CD4-positive, alpha-beta T cell treated with Interleukin-6 for 4 hours (primary cell): ENCODE data around the gene NUDT14.

Source experiments
- DNase-seq: peaks from one replicate; pipeline ENCODE4 v3.0.0-alpha.2; 2020; ENCODE audit warnings: mixed read lengths

The NUDT14 gene

DNA sequence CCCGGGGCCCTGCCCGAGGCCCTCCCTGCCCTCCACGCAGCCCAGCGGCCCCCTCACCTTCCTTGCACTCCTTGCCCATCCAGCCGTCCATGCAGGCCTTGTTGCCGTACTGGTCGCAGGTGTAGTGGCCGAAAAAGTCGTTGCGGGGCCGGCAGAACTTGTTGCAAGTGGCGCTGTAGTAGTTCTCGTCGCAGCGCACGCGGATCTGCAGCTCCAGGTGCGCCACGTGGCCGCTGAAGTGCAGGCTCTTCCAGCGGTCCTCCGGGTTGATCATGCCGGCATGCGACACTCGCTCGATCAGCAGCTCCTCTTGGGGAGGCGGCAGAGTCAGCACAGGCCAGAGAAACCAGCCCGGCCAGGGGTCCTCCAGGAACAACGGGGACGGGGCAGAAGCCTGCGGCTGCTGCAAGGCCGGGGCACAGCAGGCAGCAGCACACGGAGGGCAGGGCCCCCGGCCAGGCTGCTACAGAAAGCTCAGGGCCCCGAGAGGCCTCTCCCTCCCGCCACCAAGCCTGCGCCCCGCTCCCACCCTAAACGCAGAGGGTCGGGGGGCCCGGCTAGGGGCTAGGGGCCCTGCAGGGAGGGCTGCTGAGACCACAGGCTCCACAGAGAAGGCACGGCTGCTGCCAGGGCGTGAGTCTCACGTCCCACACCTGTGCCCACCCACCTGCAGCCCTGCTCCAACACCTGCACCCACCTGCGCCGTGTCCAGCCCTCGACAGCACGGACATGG lies 25.3 kb downstream of the NUDT14 start:
- DNase-seq, result no peak

DNA sequence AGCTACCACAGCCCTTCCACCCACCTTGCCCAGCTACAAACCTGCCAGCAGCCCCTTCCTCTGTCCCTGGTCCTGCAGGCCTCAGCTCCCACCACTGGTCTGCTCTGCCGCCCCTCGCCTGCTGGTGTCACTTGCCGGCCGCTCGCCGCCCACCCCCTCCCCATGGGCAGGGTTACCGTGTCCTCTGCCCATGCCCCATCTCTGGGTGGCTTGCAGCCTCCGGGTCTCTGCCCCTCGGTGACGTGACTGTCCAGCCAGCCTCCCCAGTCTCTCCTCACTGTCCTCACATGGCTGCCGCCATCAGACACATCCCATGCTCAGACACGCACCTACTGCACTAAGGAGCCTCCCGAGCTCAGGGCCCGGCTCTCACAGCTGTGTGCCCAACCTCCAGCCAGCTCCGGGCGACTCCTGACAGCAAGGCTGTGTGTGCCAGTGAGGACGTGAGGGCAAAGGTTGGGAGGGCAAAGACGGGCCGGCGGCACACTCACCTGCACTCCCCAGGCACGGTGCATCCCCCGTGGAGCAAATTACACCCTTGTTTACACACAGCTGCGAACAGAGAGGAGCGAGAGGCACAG lies 26.0 kb downstream of the NUDT14 start:
- DNase-seq, result no peak

DNA sequence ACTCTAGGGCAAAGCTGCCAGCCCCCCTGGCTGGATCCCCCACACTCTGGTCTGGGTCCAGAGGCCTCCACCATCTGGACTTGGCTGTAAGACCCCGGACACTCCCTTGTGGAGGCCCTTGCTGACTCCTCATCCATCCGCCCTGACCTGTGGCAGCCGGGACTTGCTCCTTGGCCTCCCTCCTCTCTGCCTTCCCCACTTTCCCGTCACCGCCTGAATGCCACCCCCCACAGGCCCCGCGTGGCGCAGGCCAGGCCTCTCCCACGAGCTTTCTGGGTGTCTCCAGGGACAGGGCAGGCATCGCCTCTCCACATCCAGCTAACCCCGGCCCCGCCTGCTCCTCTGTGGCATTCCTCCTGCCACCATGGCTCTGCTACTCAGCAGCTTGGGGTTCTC lies 26.6 kb downstream of the NUDT14 start:
- no peak for DNase-seq

DNA sequence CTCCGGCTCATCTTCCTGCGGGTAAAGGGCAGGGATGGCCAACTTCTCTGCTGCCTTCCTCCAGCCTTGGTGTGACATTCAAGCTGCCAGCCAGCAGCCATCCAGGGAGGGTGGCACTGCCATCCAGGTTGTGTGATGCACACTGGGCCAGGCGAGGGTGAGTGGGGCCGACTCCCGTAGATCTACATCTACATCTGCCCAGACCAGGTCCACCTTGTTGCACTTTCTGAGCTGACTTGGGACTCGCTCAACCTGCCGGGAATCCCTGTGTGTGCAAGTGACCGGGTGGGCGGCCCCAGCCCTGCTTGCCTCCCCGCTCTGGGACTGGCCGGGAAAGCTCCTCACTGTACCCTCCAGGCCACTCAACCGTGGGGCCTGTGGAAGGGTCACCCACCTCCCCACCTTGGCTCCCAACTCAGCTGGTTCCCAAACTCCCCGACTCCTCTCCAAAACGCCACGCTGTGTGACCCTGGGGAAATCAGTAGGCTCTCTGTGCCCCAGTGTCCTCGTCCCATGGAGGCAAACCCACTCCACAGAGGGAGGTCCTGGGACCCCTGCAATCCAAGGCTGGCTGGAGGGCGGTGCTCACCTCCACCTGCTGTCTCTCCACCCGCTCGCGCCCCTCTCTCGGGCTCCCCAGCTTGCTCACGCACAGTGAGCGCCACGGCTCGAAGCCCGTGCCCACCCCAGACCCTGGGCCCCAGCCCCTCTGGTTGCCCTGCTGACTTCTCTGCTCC lies 27.2 kb downstream of the NUDT14 start:
- no peak for DNase-seq

DNA sequence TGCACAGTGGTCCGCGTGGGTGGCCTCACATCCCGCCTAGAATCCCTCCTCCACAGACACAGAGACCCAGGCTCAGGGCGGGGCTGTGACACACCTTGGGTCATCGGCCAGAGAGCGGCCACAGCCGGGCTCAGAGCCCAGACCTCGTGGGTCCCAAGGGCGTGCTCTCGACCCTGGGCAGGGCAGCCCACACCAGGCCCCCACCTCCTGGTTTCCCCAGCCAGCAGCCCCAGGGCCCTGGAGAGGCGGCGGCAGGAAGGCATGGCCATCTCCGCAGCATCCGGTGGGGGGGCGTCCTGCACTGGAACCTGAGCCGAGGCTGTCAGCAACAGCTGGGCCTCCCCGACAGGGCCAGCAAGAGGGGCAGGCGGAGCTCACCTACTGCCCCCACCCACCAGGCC lies 27.8 kb downstream of the NUDT14 start:
- no peak for DNase-seq

DNA sequence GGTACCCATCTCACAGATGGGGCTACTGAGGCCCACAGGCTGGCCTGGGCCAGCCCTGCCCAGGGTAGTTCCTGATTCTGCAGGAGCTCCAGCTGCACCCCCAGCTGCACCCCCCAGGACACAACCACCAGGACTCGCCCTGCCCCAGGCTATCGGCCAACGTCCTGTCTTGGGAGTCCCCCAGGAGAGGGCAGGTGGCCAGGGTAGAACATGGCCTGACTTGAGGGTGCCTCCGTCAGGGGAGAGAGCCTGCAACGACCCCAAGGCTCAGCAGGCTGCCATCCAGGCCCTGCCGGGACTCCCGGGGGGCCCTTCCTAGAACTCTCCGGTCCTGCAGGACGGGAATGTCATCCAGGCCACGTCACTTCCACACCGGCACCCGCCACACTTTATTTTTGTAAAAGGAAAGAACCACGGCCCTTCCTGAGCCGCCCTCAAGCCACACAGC lies 28.3 kb downstream of the NUDT14 start:
- DNase-seq, result no peak

DNA sequence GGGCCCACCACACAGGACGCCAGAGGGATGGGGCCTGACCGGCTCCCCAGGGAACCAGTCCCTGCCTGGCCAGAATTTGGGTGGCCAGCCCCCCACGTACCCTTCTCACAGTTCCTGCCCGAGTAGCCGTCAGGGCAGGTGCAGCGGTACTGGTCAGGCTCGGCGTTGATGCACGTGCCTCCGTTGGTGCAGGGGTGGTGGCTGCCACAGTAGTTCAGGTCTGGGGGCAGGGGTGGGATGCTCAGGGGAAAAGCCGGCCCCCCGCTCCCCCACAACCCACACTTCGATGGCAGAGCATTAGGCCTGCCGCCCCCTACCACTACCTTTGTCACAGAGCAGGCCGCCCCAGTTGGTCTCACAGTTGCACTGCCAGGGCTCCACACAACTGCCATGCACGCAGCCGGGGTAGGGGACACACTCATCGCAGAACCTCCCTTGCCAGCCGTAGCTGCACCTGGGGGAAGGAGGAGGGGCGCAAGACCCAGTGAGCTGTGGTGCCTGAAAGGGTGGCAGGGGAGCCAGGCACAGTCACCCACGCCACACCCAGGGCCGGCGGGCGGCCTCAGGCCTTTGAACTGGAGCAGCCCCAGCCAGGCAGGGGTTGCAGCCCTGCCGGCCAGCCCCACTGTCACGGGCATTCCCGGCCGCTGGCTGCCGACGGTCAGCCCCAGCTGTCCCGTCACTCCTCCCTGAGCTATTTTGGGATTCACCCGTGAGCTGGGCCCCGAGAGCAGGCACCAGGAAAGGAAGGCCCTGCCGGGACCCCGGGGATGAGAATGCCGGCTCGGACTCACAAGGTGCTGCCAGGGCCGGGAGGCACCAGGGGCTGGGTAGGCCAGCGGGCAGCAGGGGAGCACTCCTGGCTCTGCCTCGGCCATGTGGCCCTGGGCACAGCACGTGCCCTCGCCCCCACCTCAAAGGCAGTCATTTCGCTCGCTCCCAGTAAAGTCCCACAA lies 29.0 kb downstream of the NUDT14 start:
- DNase-seq, result no peak

DNA sequence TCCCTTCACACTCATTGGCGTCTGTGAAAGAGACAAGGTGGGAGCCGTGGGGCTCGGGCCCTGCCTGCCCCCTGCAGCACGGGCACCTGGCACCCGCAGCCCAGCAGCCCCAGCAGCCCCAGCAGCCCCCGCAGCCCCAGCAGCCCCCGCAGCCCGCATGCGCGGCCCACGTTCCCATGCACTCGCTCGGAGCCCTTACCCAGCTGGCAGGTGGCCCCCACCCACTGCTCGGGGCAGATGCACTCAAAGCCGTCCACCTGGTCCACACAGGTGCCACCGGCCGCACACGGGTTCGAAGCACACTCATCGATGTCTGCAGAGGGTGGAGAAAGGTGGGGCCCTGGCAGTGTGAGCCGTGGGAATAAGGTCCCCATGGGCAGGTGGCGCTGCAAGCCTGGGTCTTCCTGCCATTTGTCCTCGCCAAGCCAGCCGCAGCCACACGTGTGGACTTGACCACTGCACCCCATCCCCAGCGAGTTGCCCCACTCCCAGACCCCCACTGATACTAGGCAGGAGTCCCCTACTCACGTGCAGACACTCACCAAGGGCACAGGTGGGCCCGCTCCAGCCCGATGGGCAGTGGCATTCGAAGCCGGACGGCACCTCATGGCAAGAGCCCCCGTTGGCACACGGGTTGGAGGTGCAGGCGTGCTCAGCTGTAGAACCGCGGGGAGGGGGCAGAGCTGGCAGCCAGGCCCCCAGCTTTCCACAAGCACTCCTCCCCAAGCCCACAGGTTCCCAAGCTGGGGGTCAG lies 29.9 kb downstream of the NUDT14 start:
- no peak for DNase-seq

DNA sequence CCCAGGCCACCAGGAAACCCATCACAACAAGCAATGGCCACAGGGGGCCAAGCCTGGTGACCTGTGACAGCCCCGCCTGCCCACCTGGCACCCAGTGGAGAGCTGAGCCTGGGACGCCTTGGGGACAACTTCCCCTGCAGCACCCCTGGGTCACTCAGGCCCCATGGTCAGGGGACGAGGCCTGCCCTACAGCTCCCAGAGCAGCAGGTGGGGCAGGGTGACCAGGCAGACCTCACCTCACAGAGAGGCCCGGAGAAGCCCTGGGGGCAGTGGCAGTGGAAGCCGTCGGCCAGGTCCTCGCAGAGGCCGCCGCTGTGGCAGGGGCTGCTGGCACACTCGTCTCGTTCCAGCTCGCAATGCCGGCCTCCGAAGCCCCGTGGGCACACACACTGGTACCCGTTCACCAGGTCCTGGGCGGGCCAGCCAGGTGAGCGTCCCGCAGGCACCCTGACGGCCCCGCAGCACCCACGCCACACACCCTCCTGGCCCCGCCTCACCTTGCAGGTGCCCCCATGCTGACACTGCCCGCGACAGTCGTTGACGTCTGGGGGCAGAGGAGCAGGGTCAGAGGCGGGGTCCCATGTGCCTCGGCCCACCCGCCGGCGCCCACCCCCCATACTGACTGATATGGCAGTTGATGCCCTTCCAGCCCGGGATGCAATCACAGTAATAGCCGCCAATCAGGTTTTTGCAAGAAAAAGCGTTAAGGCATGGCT lies 30.6 kb downstream of the NUDT14 start:
- no peak for DNase-seq

DNA sequence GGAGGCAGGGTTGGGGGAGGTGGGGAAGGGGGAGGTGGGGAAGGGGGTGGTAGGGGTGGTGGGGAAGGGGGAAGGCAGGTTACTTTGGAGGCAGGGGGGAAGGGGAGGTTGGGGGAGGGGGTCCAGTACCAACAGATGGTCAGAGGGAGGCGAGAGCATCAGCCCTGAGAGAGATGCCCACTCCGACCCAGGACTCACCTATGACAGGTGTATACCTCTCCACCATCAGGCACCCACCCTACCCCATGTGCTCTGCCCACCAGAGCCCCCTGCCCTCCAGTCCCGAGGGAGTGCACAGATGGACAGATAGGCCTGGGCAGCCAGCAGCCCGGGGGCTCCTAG lies 31.1 kb downstream of the NUDT14 start:
- no peak for DNase-seq

DNA sequence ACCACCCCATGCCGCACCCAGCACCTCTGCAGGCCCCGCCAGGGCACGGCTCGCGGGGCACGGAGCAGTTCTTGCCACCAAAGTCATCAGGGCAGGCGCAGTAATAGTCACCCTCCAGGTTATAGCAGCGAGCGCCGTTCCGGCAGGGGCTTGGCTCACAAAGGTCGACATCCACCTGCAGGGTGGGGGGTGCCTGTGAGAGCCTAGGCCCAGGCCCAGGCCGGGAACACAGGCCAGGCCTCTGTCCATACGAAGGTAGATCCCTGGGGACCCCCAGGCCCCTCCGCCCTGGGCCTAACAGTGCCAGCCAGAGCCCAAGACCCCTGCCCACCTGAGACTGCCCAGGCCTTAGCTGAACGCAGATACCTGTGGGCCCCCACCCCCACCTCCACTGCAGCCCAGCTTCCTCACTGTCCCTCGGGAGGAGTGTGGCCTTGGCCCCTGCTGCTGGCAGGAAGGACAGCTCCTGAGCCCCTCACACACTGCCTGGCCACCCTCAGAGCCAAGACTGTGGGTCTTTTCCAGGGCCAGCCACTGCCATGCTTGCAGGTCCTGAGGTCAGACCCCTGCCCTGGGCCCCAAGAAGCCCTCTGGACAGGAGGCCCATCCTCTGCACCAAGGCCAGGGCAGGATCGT lies 31.8 kb downstream of the NUDT14 start:
- DNase-seq, result no peak

DNA sequence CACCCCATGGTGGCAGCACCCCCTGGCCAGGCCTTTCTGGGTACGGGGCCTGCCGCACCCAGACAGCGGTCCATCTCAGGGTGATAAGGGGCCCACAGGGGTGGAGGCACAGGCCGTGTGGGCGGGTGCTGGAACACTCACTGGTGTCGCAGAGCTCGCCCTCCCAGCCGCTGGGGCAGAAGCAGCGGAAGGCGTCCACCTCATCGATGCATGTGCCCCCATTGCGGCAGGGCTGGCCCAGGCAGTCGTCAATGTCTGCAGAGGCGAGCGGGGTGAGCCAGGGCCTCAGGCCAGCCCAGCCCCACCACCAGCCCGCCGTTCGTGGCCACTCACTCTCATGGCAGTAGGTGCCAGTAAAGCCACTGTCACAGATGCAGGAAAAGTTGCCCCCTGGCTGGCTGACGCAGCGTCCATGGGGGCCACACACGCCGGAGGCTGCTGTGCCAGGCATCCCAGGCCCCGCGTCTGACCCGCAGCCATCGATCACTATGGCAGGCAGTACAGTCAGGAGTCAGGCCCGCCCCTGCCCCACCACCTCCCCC lies 32.4 kb downstream of the NUDT14 start:
- no peak for DNase-seq

DNA sequence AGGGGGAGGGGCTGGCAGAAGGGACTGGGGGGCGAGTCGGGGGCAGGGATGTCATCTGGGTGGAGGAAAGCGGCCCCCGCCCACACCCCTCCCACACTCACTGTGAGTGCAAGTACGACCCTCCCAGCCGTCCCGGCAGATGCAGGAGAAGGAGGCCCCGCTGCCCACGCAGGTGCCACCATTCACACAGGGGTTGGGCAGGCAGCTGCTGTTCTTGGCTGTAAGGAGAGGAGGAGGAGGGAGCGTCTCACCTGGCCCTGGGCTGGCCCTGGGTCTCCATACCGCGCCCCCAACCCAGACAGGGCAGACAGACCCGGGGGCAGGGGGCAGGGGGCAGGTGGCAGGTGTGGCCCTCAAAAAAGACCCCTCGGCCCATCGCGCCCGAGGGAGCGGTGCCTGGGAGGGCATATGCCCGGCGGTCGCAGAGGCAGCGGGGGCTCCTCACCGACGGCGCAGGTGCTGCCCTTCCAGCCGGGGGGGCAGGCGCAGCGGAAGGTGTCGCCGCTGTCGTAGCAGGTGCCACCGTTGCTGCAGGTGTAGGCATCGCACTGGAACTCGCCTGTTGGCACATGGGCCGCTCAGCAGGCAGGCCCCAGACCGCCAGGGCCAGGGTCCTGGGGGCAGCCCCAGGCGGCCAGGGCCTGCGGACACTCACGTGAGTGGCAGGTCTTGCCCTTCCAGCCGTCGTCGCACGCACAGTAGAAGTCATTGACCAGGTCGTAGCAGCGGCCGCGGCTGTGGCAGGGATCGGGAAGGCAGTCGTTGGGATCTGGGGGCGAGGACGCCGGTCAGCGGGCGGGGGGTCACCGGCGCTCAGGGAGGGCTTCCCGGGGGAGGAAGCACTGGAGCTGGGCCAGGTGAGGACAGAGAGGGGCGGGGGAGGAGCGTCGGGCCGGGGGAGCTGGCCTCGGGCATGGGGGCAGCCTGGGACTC lies 33.2 kb downstream of the NUDT14 start:
- DNase-seq, result no peak

DNA sequence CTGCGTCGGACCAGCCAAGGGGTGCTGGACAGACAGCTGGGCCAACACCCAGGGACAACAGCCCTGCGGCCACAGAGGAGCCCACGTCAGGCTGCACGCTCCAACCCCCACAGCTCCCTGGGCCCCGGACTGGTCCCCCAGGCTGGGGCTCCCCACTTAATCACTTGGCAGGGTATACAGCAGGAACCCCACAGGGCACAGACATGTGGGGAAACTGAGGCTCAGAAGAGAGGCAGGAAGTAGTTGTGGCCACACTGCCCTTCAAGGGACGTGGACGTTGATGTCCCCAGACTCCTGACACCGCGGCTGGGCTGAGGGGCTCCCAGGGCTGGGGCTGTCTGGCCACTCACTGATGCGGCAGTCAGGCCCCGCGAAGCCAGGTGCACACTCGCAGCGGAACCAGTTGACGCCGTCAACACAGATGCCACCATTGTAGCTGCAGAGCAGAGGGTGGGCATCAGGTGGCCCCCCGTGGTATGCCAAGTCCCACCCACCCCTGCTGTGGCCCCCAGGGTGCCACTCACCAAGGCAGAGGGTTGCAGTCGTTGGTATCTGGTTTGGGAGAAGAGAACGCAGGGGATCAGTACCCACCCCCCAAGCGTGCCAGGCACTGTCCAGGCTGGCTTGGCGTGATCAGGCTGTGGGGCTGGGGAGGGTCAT lies 34.0 kb downstream of the NUDT14 start:
- DNase-seq, result no peak

DNA sequence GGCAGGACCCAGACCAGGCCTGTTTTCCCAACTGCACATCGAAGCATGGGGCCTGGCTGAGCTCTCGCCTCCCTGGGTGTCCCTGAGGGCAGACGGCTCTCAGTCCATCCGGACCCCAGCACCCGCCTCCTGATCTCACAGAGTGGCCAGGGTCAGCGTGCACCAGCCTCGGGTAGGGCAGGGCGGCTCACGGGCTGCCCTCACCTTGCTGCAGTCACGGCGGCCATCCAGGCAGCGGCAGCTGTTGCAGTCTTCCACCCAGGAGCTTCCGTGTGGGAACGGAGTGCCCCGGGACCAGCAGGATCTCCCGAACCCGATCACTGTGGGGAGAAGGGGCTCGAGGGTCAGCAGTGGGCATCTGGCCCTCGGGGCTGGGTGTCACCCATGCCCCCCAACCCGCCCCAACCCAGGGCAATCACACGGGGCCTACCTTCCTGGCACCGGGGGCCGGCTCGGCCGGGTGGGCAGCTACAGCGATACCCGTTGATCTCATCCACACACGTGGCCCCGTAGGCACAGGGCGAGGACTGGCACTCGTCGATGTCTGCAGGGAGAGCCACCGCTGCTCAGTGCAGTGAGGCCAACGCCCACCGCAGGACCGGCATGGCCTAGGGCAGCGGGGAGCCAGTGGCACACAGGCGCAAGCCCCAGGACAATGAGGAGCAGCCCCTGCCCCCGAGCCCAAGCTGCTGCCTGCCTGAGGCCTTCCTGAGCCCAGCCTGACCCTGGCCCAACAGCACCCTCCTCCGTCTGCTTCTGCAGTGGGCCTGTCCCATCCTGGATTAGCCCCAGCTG lies 34.7 kb downstream of the NUDT14 start:
- no peak for DNase-seq

DNA sequence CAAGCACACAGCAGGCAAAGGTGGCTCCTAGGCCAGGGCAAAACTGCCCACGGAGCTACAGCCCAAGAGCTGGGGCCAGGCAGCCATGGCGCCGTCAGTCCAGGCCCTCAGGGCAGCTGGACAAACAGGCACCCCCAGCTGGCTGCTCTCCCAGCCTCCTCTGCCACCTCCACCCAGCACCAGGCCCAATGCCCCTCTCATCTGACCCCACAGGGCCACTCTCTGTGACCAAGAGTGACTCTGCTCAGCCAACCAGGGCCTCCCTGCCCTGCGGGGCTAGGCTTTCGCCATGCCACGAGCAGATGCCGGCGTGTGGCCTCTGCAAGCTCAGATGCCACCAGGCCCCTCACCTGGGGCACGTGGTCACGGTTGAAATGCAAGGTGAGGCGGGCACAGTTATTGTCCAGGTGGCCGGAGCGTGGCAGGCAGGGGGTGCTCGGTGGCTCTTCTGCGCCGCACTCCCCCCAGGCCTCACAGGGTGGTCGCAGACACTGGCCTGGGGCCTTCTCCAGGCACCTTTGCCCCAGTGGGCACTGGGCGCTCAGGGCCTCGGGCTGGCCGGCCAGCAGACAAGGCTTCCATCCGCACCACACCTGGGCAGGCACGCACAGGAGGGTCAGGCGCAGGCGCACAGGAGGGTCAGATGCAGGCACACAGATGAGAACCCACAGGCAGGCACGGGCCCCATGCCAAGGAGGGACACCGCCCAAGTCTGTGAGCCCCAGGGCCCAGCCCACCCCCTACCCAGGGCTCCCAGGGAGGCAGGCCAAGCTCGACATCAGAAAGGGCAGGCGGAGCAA lies 35.5 kb downstream of the NUDT14 start:
- DNase-seq, result no peak

DNA sequence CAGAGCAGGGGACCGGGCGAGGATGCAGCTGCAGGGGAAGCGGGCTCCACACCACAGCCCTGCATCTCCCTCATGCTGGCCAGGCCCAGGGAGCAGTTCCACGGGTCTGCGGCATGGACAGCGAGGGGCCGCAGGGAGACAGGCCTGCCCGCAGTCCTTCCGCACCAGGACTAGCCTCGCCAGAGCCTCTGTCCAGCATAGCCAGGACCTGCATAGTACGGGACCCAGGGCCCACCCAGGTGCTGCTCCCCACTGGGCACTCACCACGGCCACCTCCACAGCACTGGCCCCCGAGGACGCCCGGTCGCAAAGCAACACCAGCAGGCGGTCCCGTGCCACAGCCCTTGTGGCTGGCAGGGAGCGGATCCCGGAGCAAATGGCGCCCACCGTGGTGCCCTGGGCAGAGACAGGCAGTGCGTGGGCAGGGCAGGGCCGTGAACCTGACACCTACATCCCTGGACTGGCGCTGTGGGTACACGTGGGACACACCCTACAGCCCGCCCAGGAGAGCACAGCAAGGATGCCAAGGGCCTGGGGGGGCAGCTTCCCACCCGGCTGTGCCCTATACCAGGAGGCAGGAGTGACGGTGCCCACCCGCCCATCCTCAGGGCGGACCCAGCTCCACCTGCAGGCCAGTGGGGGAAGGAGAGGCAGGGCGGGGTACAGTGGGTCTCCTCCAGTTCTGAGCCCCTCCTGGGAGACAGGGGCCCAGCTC lies 36.3 kb downstream of the NUDT14 start:
- DNase-seq, result no peak
